ENCODE results near the gene LOXL1.

Gene LOXL1

GRCh38 chr15:73940061-73940981, 14.1 kb downstream of the LOXL1 start:
- H3K36me3 ChIP-seq (ENCODE audit: low read depth): no peaks in the 10 kb centered on the region
- H3K4me3 ChIP-seq (ENCODE audit: severe bottlenecking): no peak overlapping the region
- H3K27ac ChIP-seq (ENCODE audit: poor library complexity, severe bottlenecking): peak overlapping the region; percentile 75
- no peaks in the 10 kb centered on the region for H3K9me3 ChIP-seq (ENCODE audit: severe bottlenecking)
- TF ChIP-seq, protein P1, sequence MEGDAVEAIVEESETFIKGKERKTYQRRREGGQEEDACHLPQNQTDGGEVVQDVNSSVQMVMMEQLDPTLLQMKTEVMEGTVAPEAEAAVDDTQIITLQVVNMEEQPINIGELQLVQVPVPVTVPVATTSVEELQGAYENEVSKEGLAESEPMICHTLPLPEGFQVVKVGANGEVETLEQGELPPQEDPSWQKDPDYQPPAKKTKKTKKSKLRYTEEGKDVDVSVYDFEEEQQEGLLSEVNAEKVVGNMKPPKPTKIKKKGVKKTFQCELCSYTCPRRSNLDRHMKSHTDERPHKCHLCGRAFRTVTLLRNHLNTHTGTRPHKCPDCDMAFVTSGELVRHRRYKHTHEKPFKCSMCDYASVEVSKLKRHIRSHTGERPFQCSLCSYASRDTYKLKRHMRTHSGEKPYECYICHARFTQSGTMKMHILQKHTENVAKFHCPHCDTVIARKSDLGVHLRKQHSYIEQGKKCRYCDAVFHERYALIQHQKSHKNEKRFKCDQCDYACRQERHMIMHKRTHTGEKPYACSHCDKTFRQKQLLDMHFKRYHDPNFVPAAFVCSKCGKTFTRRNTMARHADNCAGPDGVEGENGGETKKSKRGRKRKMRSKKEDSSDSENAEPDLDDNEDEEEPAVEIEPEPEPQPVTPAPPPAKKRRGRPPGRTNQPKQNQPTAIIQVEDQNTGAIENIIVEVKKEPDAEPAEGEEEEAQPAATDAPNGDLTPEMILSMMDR (IDR thresholded peaks at IDR 0.05; ENCODE audit: poor library complexity, severe bottlenecking): no peak
- H3K27me3 ChIP-seq (ENCODE audit: insufficient read depth, poor library complexity, severe bottlenecking): no peaks in the 10 kb centered on the region
- ATAC-seq (ENCODE audit: low read depth) (no peak), DNase-seq (ENCODE audit: low spot score) (no peak)
- peaks cover 29% of the 10 kb centered on the region for H3K4me1 ChIP-seq (ENCODE audit: insufficient read depth, poor library complexity, severe bottlenecking)

- no peak overlapping the region for H3K4me3 ChIP-seq (ENCODE audit: severe bottlenecking)
- no peaks in the 10 kb centered on the region for H3K27me3 ChIP-seq (ENCODE audit: insufficient read depth, poor library complexity, severe bottlenecking)
- no peaks in the 10 kb centered on the region for H3K36me3 ChIP-seq (ENCODE audit: low read depth)
- H3K9me3 ChIP-seq (ENCODE audit: severe bottlenecking): no peaks in the 10 kb centered on the region
- ATAC-seq (ENCODE audit: low read depth) (peak; percentile 70), DNase-seq (ENCODE audit: low spot score) (peak; percentile 73)
- peaks cover 24% of the 10 kb centered on the region for H3K4me1 ChIP-seq (ENCODE audit: insufficient read depth, poor library complexity, severe bottlenecking)
- peak overlapping the region; percentile 75 for H3K27ac ChIP-seq (ENCODE audit: poor library complexity, severe bottlenecking)
- TF ChIP-seq, protein P1 (IDR thresholded peaks at IDR 0.05; ENCODE audit: poor library complexity, severe bottlenecking): no peak
Observed at GRCh38 chr15:73941044-73941443, 14.8 kb downstream of the LOXL1 start.

- Histone ChIP-seq H3K4me3 (ENCODE audit: severe bottlenecking) (no peak overlapping the region), H3K36me3 (ENCODE audit: low read depth) (no peaks in the 10 kb centered on the region), H3K27me3 (ENCODE audit: insufficient read depth, poor library complexity, severe bottlenecking) (no peaks in the 10 kb centered on the region), H3K27ac (ENCODE audit: poor library complexity, severe bottlenecking) (peak overlapping the region; percentile 75), H3K4me1 (ENCODE audit: insufficient read depth, poor library complexity, severe bottlenecking) (peaks cover 20% of the 10 kb centered on the region), H3K9me3 (ENCODE audit: severe bottlenecking) (no peaks in the 10 kb centered on the region)
- no peak for ATAC-seq (ENCODE audit: low read depth)
- TF ChIP-seq, protein P1 (IDR thresholded peaks at IDR 0.05; ENCODE audit: poor library complexity, severe bottlenecking): no peak
- no peak for DNase-seq (ENCODE audit: low spot score)
Observed at GRCh38 chr15:73941449-73941848, 15.2 kb downstream of the LOXL1 start.

DNA sequence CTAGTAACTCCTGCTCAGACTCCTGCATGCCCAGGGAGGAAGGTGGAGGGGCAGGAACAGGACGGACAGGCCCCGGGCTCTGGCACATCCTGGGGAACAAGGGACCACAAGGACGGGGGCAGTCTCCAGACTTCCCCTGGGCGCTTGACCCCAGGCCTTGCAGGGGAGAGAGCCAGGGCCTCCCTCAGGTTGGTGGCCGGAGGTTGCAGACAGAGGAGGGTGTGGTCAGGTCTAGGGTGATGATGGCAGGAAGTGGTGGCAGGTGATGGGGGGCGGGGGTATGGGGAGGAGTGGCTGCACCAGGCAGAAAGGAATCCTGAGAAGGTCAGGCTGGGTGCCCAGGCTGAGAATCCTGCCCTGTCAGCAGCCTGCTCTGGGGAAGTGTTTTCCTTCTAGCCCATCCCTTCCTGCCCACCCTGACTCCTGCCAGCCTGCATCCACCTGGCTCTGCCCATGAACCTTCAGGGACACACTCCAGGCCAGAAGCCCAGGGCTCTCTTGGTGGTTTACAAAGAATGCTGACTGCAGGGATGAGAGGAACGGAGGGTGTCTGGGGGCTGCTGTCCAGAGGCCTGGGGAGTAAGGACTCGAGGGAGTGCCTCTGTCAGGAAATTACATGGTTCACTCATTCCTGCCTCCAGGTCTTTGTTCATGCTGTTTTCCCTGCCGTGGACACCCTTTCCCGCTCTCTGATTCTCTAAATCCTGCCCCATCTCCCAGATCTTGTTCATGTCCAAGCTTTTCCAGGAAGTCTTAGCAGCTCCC, 15.8 kb downstream of the LOXL1 start:
- Histone ChIP-seq H3K4me1 (ENCODE audit: insufficient read depth, poor library complexity, severe bottlenecking) (peaks cover 16% of the 10 kb centered on the region), H3K27me3 (ENCODE audit: insufficient read depth, poor library complexity, severe bottlenecking) (no peaks in the 10 kb centered on the region), H3K9me3 (ENCODE audit: severe bottlenecking) (no peaks in the 10 kb centered on the region), H3K27ac (ENCODE audit: poor library complexity, severe bottlenecking) (peak overlapping the region; percentile 75), H3K36me3 (ENCODE audit: low read depth) (no peaks in the 10 kb centered on the region), H3K4me3 (ENCODE audit: severe bottlenecking) (no peak overlapping the region)
- no peak for DNase-seq (ENCODE audit: low spot score)
- TF ChIP-seq, protein P1 (IDR thresholded peaks at IDR 0.05; ENCODE audit: poor library complexity, severe bottlenecking): no peak
- peak; percentile 47 for ATAC-seq (ENCODE audit: low read depth)

Data from RWPE2 (cell line).